Stimulated activated effector memory CD8-positive, alpha-beta T cell treated with anti-CD3 and anti-CD28 coated beads, Interleukin-12 subunit alpha, Interleukin-12 subunit beta, amount 100 ng/mL, for 72 hours (primary cell): ENCODE data around the gene CAGE1.

ENCODE experiments used
- ATAC-seq: fragments of 150-1000 bp; cut with Tn5 transposase; 2 replicates; pipeline ENCODE4 v1.10.0; 2021
- DNase-seq, 2 donors: peaks; one replicate each; pipeline ENCODE4 v3.0.0; 2021 to 2022; ENCODE audit warnings: low spot score in 2 of 2
- H3K27ac Mint-ChIP-seq: one replicate; pipeline ENCODE4 v1.8.0; 2022; ENCODE audit warnings: mild to moderate bottlenecking, mixed read lengths
- H3K36me3 Mint-ChIP-seq: one replicate; pipeline ENCODE4 v1.8.0; 2022; ENCODE audit warnings: mild to moderate bottlenecking, mixed read lengths
- H3K4me1 Mint-ChIP-seq: one replicate; pipeline ENCODE4 v1.8.0; 2022; ENCODE audit warnings: mixed read lengths
- H3K4me3 Mint-ChIP-seq: one replicate; pipeline ENCODE4 v1.8.0; 2022; ENCODE audit warnings: mild to moderate bottlenecking, mixed read lengths
- H3K9me3 Mint-ChIP-seq: one replicate; pipeline ENCODE4 v1.8.0; 2022; ENCODE audit warnings: mixed read lengths

Gene CAGE1

GRCh38 chr6:7312616-7313504 is 76.7 kb downstream of the CAGE1 start, which contains the start of gene SSR1:
Gene SSR1, minus strand, starts transcription at chr6:7313199. Its CDS starts 79 bp downstream, at chr6:7313120.
- Mint-ChIP-seq H3K9me3 (peaks cover 5% of the 10 kb centered on the region), H3K4me1 (peaks cover 24% of the 10 kb centered on the region), H3K27ac (peak within 1 kb of the TSS; percentile 98), H3K36me3 (peaks cover 56% of the 10 kb centered on the region), H3K4me3 (peak within 1 kb of the TSS; percentile 97)
- peak; percentile 98 for ATAC-seq
- DNase-seq: peak; percentile 91 to 96

GRCh38 chr6:7311917-7312615 is 77.5 kb downstream of the CAGE1 start:
- Mint-ChIP-seq H3K27ac (peak overlapping the region; percentile 98), H3K4me3 (peak overlapping the region; percentile 97), H3K36me3 (peaks cover 64% of the 10 kb centered on the region), H3K9me3 (peaks cover 5% of the 10 kb centered on the region), H3K4me1 (peaks cover 27% of the 10 kb centered on the region)
- DNase-seq: no peak
- no peak for ATAC-seq

GRCh38 chr6:7311176-7311575 is 78.4 kb downstream of the CAGE1 start:
- Mint-ChIP-seq H3K36me3 (peaks cover 73% of the 10 kb centered on the region), H3K27ac (no peak overlapping the region), H3K9me3 (peaks cover 5% of the 10 kb centered on the region), H3K4me3 (peak overlapping the region; percentile 97), H3K4me1 (peaks cover 27% of the 10 kb centered on the region)
- ATAC-seq: no peak
- no peak for DNase-seq

- Mint-ChIP-seq H3K27ac (peak overlapping the region; percentile 26), H3K4me1 (peaks cover 39% of the 10 kb centered on the region), H3K9me3 (peaks cover 5% of the 10 kb centered on the region), H3K36me3 (peaks cover 94% of the 10 kb centered on the region), H3K4me3 (no peak overlapping the region)
- ATAC-seq: no peak
- DNase-seq: no peak
These were observed 80.5 kb downstream of the CAGE1 start for GRCh38 chr6:7309050-7309449.

GRCh38 chr6:7307533-7307932 is 82.0 kb downstream of the CAGE1 start:
- H3K27ac Mint-ChIP-seq: no peak overlapping the region
- no peak overlapping the region for H3K4me3 Mint-ChIP-seq
- H3K36me3 Mint-ChIP-seq: peaks cover 96% of the 10 kb centered on the region
- peaks cover 39% of the 10 kb centered on the region for H3K4me1 Mint-ChIP-seq
- H3K9me3 Mint-ChIP-seq: peaks cover 5% of the 10 kb centered on the region
- DNase-seq (no peak), ATAC-seq (no peak)

- Mint-ChIP-seq H3K27ac (peak overlapping the region; percentile 55), H3K4me1 (peaks cover 43% of the 10 kb centered on the region), H3K4me3 (no peak overlapping the region), H3K36me3 (peaks cover 100% of the 10 kb centered on the region), H3K9me3 (peaks cover 4% of the 10 kb centered on the region)
- DNase-seq (no peak), ATAC-seq (no peak)
These were observed 84.7 kb downstream of the CAGE1 start for GRCh38 chr6:7304821-7305220.

GRCh38 chr6:7301702-7302101 is 87.8 kb downstream of the CAGE1 start:
- H3K4me1 Mint-ChIP-seq: peaks cover 26% of the 10 kb centered on the region
- no peak overlapping the region for H3K4me3 Mint-ChIP-seq
- no peak for ATAC-seq
- no peak overlapping the region for H3K27ac Mint-ChIP-seq
- peaks cover 100% of the 10 kb centered on the region for H3K36me3 Mint-ChIP-seq
- H3K9me3 Mint-ChIP-seq: no peaks in the 10 kb centered on the region
- no peak for DNase-seq

- Mint-ChIP-seq H3K36me3 (peaks cover 100% of the 10 kb centered on the region), H3K4me3 (no peak overlapping the region), H3K27ac (no peak overlapping the region), H3K9me3 (no peaks in the 10 kb centered on the region), H3K4me1 (peaks cover 26% of the 10 kb centered on the region)
- ATAC-seq: no peak
- no peak for DNase-seq
These were observed 88.6 kb downstream of the CAGE1 start for GRCh38 chr6:7300926-7301325.

GRCh38 chr6:7298113-7298512 is 91.4 kb downstream of the CAGE1 start:
- no peaks in the 10 kb centered on the region for H3K9me3 Mint-ChIP-seq
- peak overlapping the region; percentile 46 for H3K27ac Mint-ChIP-seq
- ATAC-seq (no peak), DNase-seq (no peak)
- H3K36me3 Mint-ChIP-seq: peaks cover 100% of the 10 kb centered on the region
- H3K4me3 Mint-ChIP-seq: no peak overlapping the region
- peaks cover 14% of the 10 kb centered on the region for H3K4me1 Mint-ChIP-seq

GRCh38 chr6:7296602-7297001 is 92.9 kb downstream of the CAGE1 start:
- Mint-ChIP-seq H3K36me3 (peaks cover 100% of the 10 kb centered on the region), H3K4me3 (no peak overlapping the region)

GRCh38 chr6:7295916-7296315 is 93.6 kb downstream of the CAGE1 start:
- no peak for DNase-seq
- Mint-ChIP-seq H3K4me1 (peaks cover 3% of the 10 kb centered on the region), H3K9me3 (no peaks in the 10 kb centered on the region), H3K27ac (no peak overlapping the region), H3K36me3 (peaks cover 100% of the 10 kb centered on the region), H3K4me3 (no peak overlapping the region)
- ATAC-seq: no peak

More at GRCh38 chr6:7296602-7297001, 92.9 kb downstream of the CAGE1 start:
- Mint-ChIP-seq H3K4me1 (peaks cover 10% of the 10 kb centered on the region), H3K27ac (no peak overlapping the region), H3K9me3 (no peaks in the 10 kb centered on the region)
- ATAC-seq (no peak), DNase-seq (no peak)

GRCh38 chr6:7292596-7293255 is 96.8 kb downstream of the CAGE1 start:
- ATAC-seq: no peak
- DNase-seq: no peak
- H3K4me3 Mint-ChIP-seq: no peak overlapping the region
- no peaks in the 10 kb centered on the region for H3K4me1 Mint-ChIP-seq
- H3K36me3 Mint-ChIP-seq: peaks cover 100% of the 10 kb centered on the region
- H3K27ac Mint-ChIP-seq: peak overlapping the region; percentile 56
- H3K9me3 Mint-ChIP-seq: no peaks in the 10 kb centered on the region

- ATAC-seq (no peak), DNase-seq (no peak)
- Mint-ChIP-seq H3K4me1 (no peaks in the 10 kb centered on the region), H3K27ac (peak overlapping the region; percentile 20), H3K9me3 (no peaks in the 10 kb centered on the region), H3K36me3 (peaks cover 100% of the 10 kb centered on the region), H3K4me3 (no peak overlapping the region)
These were observed 99.5 kb downstream of the CAGE1 start for GRCh38 chr6:7290079-7290478.

GRCh38 chr6:7285416-7285815 is 104.1 kb downstream of the CAGE1 start:
- H3K4me3 Mint-ChIP-seq: no peak overlapping the region
- ATAC-seq: no peak
- peaks cover 61% of the 10 kb centered on the region for H3K36me3 Mint-ChIP-seq
- no peak for DNase-seq
- peak overlapping the region; percentile 48 for H3K27ac Mint-ChIP-seq
- no peaks in the 10 kb centered on the region for H3K9me3 Mint-ChIP-seq
- H3K4me1 Mint-ChIP-seq: peaks cover 18% of the 10 kb centered on the region

- H3K36me3 Mint-ChIP-seq: peaks cover 44% of the 10 kb centered on the region
- H3K9me3 Mint-ChIP-seq: no peaks in the 10 kb centered on the region
- peaks cover 18% of the 10 kb centered on the region for H3K4me1 Mint-ChIP-seq
- no peak overlapping the region for H3K27ac Mint-ChIP-seq
- no peak overlapping the region for H3K4me3 Mint-ChIP-seq
- peak in 1 of 2 donors; percentile 36 for DNase-seq
- ATAC-seq: no peak
These were observed 105.9 kb downstream of the CAGE1 start for GRCh38 chr6:7283676-7284075.
